PC-9 (cell line): ENCODE results near the gene KRTAP5-6.
"Not testable (repeated sequence)": the region's sequence is repeated elsewhere in the genome, so short reads cannot be mapped to it uniquely, and the experiment has no call there.

Experiments
- EZH2 ChIP-seq: fragments of 200-600 bp; sonication (generic); IDR thresholded peaks from 2 replicates; pipeline ENCODE4 v1.8.0; 2017; ENCODE audit warnings: antibody characterized with exemption, low read depth
- TF ChIP-seq, protein P1 (sequence below): fragments of 200-600 bp; sonication (generic); conservative IDR thresholded peaks from 2 replicates; pipeline ENCODE4 v1.6.1; 2017; ENCODE audit warnings: mixed run types, antibody characterized with exemption, mild to moderate bottlenecking, moderate library complexity

DNA sequence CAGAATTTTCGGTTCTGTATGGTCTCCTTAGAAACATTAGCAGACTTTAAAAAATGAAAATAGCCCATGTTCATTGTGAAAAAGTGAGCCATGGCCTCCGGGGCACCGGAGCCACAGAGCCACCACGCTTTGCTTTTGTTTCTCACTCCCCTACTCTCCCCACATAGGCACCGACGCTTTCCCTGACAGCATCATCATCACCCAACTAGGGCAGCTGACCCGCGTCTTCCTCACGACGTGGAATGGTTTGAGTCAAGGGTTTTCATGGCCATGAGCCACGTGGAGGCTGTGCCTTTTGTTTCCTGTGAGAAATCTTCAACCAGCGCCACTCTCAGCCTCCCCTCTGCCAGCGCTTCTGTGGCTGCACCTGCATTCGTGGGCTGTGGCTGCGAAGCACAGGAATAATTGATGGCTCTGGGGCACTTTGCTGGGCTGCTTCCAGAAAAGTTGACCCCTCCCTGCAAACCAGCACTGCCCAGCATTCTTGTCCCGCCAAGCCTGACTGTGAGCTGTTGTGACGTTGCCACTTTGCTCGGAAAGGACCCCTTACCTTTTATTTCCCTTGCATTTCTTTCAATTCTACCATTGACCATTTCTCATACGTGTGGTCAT lies 8.6 kb upstream of the KRTAP5-6 start:
- TF ChIP-seq, protein P1, sequence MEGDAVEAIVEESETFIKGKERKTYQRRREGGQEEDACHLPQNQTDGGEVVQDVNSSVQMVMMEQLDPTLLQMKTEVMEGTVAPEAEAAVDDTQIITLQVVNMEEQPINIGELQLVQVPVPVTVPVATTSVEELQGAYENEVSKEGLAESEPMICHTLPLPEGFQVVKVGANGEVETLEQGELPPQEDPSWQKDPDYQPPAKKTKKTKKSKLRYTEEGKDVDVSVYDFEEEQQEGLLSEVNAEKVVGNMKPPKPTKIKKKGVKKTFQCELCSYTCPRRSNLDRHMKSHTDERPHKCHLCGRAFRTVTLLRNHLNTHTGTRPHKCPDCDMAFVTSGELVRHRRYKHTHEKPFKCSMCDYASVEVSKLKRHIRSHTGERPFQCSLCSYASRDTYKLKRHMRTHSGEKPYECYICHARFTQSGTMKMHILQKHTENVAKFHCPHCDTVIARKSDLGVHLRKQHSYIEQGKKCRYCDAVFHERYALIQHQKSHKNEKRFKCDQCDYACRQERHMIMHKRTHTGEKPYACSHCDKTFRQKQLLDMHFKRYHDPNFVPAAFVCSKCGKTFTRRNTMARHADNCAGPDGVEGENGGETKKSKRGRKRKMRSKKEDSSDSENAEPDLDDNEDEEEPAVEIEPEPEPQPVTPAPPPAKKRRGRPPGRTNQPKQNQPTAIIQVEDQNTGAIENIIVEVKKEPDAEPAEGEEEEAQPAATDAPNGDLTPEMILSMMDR: not testable (repeated sequence)
- not testable (repeated sequence) for TF ChIP-seq EZH2
